GM20000 (cell line): ENCODE data around the gene ERV3-1.
"Not testable (repeated sequence)": the region's sequence is repeated elsewhere in the genome, so short reads cannot be mapped to it uniquely, and the experiment has no call there.

ENCODE experiments used
- DNase-seq: peaks from one replicate; pipeline ENCODE4 v3.0.0; 2012; ENCODE audit warnings: low spot score
- CTCF ChIP-seq: IDR thresholded peaks from 2 replicates; pipeline ENCODE4 v1.5.1; 2012; ENCODE audit warnings: mild to moderate bottlenecking, control low read depth; ENCODE audit errors: extremely low read depth, missing control alignments

Gene ERV3-1, protein sequence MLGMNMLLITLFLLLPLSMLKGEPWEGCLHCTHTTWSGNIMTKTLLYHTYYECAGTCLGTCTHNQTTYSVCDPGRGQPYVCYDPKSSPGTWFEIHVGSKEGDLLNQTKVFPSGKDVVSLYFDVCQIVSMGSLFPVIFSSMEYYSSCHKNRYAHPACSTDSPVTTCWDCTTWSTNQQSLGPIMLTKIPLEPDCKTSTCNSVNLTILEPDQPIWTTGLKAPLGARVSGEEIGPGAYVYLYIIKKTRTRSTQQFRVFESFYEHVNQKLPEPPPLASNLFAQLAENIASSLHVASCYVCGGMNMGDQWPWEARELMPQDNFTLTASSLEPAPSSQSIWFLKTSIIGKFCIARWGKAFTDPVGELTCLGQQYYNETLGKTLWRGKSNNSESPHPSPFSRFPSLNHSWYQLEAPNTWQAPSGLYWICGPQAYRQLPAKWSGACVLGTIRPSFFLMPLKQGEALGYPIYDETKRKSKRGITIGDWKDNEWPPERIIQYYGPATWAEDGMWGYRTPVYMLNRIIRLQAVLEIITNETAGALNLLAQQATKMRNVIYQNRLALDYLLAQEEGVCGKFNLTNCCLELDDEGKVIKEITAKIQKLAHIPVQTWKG

GRCh38 chr7:65006094-65006992, at the start of gene ERV3-1:
ERV3-1 (minus strand) TSS chr7:65006687; CDS start chr7:64993026, 13,661 bp downstream.
- DNase-seq: peak; percentile 89
- TF ChIP-seq CTCF: no peak

DNA sequence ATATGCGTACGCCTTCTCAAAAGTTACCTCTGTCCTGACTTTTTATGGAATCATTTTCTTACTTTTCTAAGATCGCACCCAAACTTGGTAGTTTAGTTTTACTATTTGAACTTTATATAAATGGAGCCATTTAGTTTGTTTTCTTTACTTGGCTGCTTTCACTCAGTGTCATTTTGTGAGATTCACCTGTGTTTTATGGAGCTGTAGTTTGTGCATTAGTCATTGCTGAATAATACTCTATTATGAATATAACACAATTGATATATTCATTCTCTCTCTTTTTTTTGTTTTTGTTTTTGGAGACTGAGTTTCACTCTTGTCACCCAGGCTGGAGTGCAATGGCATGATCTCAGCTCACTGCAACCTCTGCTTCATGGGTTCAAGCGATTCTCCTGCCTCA, 49.3 kb upstream of the ERV3-1 start:
- not testable (repeated sequence) for DNase-seq

- DNase-seq: not testable (repeated sequence)
Measured at GRCh38 chr7:65054466-65054994, 48.0 kb upstream of the ERV3-1 start.

- DNase-seq: not testable (repeated sequence)
Measured at GRCh38 chr7:65051654-65052053, 45.2 kb upstream of the ERV3-1 start.

DNA sequence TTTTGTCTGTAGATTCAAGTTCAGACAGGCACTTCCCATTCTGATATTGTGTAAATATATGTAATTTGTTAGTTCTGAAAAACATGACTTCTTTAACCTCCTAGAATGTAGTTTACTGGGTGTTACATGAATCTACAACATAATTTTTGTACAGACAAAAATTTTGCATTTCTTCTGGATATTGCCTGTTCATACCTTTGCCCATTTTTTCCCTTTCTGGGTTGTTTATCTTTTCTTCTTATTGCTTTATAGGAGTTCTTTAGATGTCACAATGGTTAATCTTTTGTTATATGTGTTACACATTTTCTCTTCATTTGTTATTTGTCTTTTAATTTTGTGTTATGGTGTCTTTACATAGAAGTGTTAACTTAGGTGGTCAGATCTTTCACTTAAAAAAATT, 44.7 kb upstream of the ERV3-1 start:
- not testable (repeated sequence) for DNase-seq

DNA sequence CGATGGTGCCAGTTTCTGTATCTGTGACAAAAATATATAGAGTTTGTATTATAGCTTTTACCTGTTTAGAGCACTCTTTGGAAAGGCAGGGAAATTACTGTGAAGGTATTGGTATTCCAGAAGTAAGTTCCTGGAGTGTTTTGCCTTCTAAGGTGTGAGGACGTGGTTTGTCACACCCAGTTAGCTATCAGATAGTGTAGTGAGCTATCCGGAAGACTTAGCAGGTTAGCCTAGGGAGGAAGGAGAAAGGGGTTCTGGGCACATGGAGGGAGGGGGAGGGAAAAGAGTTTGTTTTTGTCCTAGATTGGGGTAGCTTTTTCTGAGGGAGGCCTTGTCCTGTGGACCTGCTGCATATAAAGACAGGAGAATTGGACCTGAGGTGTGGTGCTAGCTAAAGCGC, 39.8 kb upstream of the ERV3-1 start:
- not testable (repeated sequence) for DNase-seq

DNA sequence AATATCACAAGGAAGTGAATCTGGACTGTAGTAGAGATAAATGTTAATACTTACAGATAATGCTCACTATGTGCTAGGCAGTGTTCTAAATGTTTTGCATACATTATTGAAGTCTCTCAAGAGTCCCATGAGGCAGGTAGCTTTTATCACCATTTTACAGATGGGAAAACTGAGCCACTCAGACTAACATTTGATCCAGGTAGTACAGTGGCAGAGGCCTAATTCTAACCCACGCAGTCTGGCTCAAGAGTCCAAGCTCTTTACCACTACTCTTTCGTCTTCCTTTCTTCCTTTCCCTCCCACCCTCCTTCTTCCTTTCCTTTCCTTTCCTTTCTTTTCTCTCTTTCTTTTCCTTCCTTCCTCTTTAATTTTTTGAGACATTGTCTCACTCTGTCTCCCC, 39.1 kb upstream of the ERV3-1 start:
- not testable (repeated sequence) for DNase-seq

DNA sequence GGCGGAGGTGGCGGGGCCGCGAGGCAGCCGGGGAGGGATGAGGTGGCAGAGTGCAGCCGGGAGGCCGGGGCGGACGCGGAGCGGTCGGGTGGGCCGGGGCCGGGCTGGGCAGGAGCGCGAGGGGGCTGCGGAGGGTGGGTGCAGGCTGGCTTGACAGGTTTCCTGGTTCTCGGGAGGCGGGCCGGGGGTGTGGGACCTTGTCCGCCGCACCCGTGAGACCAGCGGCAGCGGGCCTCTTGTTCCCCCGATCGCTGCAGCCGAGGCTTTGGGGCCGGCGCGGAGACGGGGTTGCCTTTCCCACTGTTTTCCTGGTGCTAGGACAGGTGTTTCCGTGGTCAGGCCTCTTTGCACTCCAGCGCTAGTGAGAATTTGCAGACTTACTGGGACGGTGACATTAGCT, 32.3 kb upstream of the ERV3-1 start:
- DNase-seq: not testable (repeated sequence)

GRCh38 chr7:65037740-65038688, 31.5 kb upstream of the ERV3-1 start:
- TF ChIP-seq CTCF: no peak
- DNase-seq: peak; percentile 96

- DNase-seq: not testable (repeated sequence)
Measured at GRCh38 chr7:65036526-65036925, 30.0 kb upstream of the ERV3-1 start.

GRCh38 chr7:65035469-65035868, 29.0 kb upstream of the ERV3-1 start:
- DNase-seq: not testable (repeated sequence)

GRCh38 chr7:65034120-65034782, 27.8 kb upstream of the ERV3-1 start:
- not testable (repeated sequence) for DNase-seq

GRCh38 chr7:65033391-65033790, 26.9 kb upstream of the ERV3-1 start:
- DNase-seq: not testable (repeated sequence)

GRCh38 chr7:65025023-65025422, 18.5 kb upstream of the ERV3-1 start:
- not testable (repeated sequence) for DNase-seq

DNA sequence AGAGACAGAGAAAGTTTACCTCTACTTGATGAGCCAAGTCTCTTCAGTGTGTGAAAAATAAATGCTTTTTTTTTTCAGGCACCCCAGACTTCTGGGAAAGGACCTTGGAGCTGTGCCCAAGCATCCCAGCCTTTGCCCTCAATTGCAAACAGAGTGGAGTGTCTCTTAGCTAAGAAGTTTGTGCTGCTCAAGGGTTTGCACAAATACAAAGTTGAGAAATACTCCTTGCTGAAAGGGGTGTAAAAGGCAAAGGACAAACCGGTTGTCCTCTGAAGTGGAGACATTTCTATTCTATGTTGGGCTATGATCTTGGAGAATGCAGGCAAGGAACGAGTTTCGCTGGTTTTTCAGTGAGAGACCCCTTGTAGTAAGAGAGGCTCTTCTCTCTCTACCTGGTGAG, 14.5 kb upstream of the ERV3-1 start:
- DNase-seq: not testable (repeated sequence)

DNA sequence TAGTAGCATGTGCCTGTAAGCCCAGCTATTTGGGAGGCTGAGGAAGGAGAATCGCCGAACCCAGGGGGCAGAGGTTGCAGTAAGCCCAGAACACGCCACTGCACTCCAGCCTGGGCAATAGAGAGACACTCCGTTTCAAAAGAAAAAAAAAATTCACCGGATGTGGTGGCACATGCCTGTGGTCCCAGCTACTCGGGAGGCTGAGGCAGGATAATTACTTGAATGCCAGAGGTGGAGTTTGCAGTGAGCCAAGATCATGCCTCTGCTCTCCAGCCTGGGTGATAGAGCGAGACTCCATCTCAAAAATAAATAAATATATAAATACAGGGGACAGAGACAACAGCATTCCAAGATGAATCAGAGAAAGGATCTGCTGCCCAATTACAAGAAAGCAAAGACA, 3.4 kb upstream of the ERV3-1 start:
- DNase-seq: not testable (repeated sequence)

- not testable (repeated sequence) for DNase-seq
Measured at GRCh38 chr7:65009394-65009793, 2.9 kb upstream of the ERV3-1 start.
